Stimulated activated CD8-positive, alpha-beta memory T cell treated with anti-CD3 and anti-CD28 coated beads, Interleukin-4, amount 100 ng/mL, for 48 hours (primary cell): Measurements from ENCODE around the gene FAM83G.
"Not testable (repeated sequence)": the region's sequence is repeated elsewhere in the genome, so short reads cannot be mapped to it uniquely, and the experiment has no call there.

Source experiments
- DNase-seq: peaks from one replicate; pipeline ENCODE4 v3.0.0-alpha.2; 2020

Gene FAM83G

GRCh38 chr17:19004421-19005136, at the start of gene FAM83G:
Gene FAM83G (minus strand): TSS chr17:19004764. CDS start chr17:19004041, 723 bp downstream.
- peak; percentile 91 for DNase-seq

- peak; percentile 21 for DNase-seq
Measured at GRCh38 chr17:19048826-19049225, 44.3 kb upstream of the FAM83G start.

- DNase-seq, result not testable (repeated sequence)
Measured at GRCh38 chr17:19047510-19047909, 42.9 kb upstream of the FAM83G start.

DNA sequence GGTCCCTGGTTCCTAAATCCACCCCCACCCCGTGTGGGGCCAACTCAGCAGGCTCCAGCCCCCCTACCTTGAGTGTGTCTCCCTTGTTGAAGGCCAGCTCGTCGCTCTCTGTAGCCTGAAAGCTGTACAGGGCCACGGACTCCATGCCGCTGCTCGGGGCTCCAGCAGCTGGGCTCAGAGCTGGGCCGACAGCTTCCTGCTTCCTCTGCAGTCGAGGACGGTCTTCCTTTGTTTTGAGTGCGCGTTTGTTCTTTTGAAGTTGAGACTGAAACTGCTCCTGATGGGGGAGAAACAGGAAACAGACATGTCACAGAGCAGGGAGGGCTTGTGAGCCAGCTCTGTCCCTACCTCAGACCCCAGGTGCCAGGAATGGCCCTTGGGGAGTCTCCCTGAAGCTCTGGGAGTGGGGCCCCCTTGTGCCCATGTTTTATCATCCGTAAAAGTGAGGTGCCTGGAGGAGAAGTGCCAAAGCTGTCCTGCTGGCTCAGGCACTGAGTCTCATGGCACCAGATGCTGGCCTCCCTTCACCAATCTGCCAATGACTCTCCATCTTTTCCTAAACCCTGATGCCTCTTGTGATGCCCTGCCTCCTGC, 42.3 kb upstream of the FAM83G start, which contains the start of gene GRAP:
TSS of gene GRAP (minus strand) at position 176 of the 594 bp plus-strand sequence. CDS start at position 145, 31 bp downstream.
- not testable (repeated sequence) for DNase-seq

GRCh38 chr17:19044643-19045042, 40.1 kb upstream of the FAM83G start:
- not testable (repeated sequence) for DNase-seq

DNA sequence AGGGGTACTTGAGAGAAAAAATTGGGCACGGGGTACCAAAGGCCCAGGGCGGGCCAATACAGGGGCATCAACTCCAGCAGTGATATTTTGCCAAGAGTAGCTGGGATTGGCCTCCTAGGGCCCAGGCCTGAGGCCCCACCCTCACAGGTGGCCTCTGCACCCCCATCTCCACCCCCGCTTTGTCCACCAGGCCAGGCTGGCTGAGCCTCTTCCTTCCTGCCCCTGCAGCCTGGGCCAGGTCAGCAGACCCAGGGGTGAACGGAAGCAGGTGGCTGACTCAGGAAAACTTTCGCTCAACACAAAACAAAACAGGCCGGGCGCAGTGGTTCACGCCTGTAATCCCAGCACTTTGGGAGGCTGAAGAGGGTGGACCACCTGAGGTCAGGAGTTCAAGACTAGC, 38.5 kb upstream of the FAM83G start:
- DNase-seq, result not testable (repeated sequence)

GRCh38 chr17:19042369-19042768, 37.8 kb upstream of the FAM83G start:
- not testable (repeated sequence) for DNase-seq

DNA sequence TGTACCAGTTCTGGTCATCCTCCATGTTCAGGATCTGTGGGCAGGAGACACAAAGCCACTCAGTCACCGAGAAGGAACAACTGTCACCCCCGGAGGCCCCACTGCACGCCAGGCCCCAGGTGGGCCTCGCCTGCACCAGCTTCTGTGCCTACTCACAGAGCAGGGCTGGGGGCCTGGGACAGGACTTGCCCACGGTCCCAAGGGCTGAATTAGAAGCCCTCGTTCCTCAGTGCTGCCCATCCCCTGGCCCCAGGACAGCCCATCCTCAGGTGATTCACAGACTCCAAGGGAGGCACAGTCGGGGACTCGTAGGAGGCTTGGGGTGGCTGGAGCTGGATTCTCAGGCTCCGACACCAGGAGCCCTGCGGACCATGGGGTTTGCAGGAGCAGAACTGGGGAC, 37.3 kb upstream of the FAM83G start:
- DNase-seq, result not testable (repeated sequence)

DNA sequence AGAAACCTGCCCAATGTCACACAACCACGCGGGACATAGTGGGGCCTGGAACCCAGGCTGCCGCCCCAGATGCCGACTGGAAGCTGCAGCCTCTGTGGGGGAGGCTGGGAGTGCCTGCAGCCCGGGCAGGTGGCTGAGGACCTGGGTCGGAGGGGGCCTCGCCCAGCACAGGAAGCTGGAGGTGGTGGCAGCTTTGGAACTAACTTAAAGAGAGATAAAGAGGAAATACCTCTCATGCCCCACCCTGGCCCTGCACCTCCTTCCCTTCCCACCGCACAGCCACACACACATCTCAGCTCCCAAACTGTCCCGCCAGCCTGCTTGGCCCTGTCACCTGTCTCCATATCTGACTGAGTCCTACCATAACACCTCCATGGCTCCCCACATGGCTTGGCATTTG, 35.8 kb upstream of the FAM83G start:
- DNase-seq, result not testable (repeated sequence)

- not testable (repeated sequence) for DNase-seq
Measured at GRCh38 chr17:19038730-19039129, 34.2 kb upstream of the FAM83G start.

GRCh38 chr17:19038007-19038406, 33.4 kb upstream of the FAM83G start:
- not testable (repeated sequence) for DNase-seq

DNA sequence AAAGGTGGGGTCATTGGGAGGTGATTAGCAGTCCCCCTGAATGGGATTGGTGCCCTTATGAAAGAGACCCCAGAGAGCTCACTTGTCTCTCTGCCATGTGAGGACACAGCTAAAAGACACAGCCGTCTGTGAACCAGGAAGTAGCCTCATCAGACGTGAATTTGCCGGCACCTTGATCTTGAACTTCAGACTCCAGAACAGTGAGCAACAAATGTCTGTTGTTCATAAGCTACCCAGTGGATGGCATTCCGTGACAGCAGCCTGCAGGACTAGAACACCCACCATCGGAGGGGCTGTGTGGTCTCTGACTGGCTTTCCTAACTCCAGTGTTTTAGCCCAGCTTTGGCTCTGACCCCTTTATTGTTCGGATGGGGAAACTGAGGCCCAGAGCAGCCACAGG, 33.0 kb upstream of the FAM83G start:
- not testable (repeated sequence) for DNase-seq

- not testable (repeated sequence) for DNase-seq
Measured at GRCh38 chr17:19036186-19036585, 31.6 kb upstream of the FAM83G start.

DNA sequence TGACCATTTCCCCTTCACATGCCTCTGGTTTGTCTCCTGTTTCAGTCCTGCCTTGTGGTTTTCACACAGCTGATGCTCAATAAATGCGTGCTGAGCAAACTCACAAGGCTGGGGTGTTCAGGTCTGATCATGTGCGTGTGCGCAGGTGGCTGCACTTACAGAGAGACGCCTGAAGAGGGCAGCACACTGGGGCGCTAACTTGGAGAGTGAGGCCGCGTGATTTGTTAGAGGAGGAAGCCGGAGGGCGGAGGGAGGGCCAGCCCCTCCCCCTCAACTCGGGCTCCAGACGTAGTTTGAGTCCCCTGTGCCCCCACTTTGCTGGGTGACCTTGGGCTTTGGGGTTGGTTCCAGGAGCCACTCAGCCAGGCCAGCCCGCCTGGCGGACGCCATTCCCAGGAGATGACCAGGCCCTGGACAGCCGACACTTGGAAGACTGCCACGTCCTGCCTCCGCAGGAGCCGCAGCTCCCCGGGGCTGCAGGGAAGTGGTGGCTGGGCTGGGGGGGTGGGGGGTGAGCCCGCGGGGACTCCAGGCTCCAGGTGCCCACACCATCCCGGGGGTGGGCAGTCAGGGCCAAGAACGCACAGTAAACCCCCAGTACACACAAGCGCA, 27.9 kb upstream of the FAM83G start:
- not testable (repeated sequence) for DNase-seq

DNA sequence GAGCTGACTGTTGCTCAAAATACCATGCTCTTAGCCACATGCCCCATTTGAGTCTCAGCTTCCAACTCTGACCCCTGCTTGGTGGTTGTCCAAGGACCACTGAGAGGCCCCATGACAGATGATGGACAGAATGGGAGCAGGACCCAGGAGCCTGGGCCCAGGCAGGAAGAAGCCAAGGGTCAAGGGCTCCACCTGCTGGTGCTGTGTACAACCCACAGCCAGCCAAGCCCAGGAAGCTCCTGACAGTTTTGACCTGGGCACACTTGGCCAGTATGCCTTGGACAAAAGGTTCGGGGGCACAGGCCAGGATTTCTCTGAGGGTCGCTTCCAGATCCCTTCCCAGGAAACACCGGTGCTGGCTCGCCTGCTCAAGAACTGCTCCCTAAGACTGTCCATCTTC, 27.2 kb upstream of the FAM83G start:
- peak; percentile 73 for DNase-seq

GRCh38 chr17:19030771-19031449, 26.3 kb upstream of the FAM83G start:
- DNase-seq, result not testable (repeated sequence)

DNA sequence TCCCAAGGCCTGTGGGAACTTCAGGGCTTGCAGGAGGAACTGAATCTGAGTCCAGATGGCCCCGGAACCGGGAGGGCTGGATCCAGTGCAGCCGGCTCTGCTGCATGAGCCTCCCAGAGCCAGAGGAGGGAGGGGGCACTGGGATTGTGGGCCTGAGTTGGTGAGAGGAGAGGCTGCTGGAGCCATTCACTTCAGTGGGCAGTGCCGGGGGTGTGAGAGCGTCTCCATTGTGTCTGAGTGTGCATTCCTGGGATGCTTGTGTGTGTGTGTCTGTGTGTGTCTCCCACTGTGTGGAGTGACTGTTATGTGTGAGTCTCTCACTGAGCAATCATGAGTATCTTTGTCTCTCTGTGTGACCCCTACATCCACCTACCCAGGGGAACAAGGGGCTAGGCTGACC, 25.2 kb upstream of the FAM83G start:
- DNase-seq, result not testable (repeated sequence)

DNA sequence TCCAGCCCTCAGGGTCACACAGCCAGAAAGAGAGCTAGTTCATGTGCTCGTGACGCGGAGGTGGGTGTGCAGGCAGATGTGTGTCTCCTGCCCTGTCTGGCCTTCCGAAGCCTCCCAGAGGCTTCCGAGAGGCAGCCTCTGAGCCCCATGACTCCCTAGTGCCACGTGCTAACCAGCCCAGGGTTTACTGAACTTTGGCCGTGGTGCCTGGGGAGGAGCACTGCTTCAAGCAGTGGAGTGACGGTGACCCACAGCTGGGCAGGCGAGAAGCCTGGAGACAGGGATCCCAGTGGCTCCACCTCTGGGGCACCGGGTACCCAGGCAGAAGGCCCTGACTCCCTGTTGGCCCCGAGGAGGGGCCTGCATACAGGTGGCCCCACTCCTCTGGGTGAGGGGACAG, 24.1 kb upstream of the FAM83G start:
- DNase-seq, result not testable (repeated sequence)

GRCh38 chr17:19024101-19025078, 19.8 kb upstream of the FAM83G start:
- no peak for DNase-seq

DNA sequence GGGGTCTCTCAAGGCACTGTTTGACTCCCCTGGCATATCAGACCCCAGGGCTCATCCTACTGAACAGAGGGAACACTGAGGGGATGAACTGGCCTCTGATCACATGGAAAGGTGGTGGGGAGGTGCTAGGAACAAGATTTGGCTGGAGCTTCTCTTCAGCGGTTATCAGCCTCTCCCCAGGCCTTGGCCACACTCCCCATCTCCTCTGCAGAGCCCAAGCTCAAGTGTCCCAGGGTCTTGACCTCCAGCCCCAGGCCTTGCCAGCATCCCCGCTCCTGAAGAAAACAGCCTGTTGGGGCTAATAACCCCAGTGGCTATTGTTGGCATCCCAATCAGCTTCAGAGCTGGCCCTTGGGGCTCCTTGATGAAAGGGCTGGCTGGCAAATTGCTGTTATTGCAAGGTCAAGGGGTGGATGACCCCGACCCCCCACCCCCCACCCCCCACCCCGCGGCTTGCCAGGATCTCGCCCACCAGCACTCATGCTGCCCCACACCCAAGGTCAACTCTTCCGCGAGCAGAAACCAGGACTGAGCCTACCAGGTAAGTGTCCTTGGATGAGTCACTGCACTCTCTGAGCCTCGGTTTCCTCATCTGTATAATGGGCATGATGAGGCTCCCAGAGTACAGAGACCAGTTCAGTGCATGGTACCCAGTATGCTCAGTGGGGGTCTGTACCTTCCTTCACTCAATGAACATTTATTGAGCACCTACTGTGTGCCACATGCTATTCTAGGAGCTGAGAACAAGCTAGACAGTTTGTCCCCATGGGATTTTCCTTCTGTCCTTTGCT, 18.8 kb upstream of the FAM83G start:
- no peak for DNase-seq

- DNase-seq, result no peak
Measured at GRCh38 chr17:19022747-19023146, 18.2 kb upstream of the FAM83G start.
